ENCODE data around the gene CEMP1.
A peak's percentile ranks its signal among the peaks of the same experiment; 100 is the strongest.

CEMP1 gene

GRCh38 chr16:2518823-2519710, 12.1 kb downstream of the CEMP1 start:
- DNase-seq (ENCODE audit: low read depth): no peak

GRCh38 chr16:2517954-2518605, 13.1 kb downstream of the CEMP1 start:
- no peak for DNase-seq (ENCODE audit: low read depth)

- DNase-seq (ENCODE audit: low read depth): no peak
These were observed 14.6 kb downstream of the CEMP1 start for GRCh38 chr16:2516391-2517240.

GRCh38 chr16:2515180-2515851, 15.9 kb downstream of the CEMP1 start:
- no peak for DNase-seq (ENCODE audit: low read depth)

GRCh38 chr16:2514333-2515179, 16.7 kb downstream of the CEMP1 start:
- peak; percentile 26 for DNase-seq (ENCODE audit: low read depth)

GRCh38 chr16:2513405-2514332, 17.5 kb downstream of the CEMP1 start, which contains the start of gene ATP6V0C:
ATP6V0C (plus strand) TSS chr16:2513952; CDS start chr16:2514104, 152 bp downstream.
- DNase-seq (ENCODE audit: low read depth): peak; percentile 87

- DNase-seq (ENCODE audit: low read depth): no peak
These were observed 18.3 kb downstream of the CEMP1 start for GRCh38 chr16:2512735-2513404.

- no peak for DNase-seq (ENCODE audit: low read depth)
These were observed 19.0 kb downstream of the CEMP1 start for GRCh38 chr16:2511996-2512734.

- DNase-seq (ENCODE audit: low read depth): no peak
These were observed 19.9 kb downstream of the CEMP1 start for GRCh38 chr16:2511128-2511800.

- DNase-seq (ENCODE audit: low read depth): no peak
These were observed 22.3 kb downstream of the CEMP1 start for GRCh38 chr16:2508722-2509400.

GRCh38 chr16:2507665-2508064, 23.5 kb downstream of the CEMP1 start:
- no peak for DNase-seq (ENCODE audit: low read depth)

- no peak for DNase-seq (ENCODE audit: low read depth)
These were observed 24.1 kb downstream of the CEMP1 start for GRCh38 chr16:2507052-2507659.

GRCh38 chr16:2505695-2506094, 25.5 kb downstream of the CEMP1 start:
- no peak for DNase-seq (ENCODE audit: low read depth)

- no peak for DNase-seq (ENCODE audit: low read depth)
These were observed 29.0 kb downstream of the CEMP1 start for GRCh38 chr16:2501946-2502895.

GRCh38 chr16:2500918-2501750, 30.1 kb downstream of the CEMP1 start:
- peak; percentile 73 for DNase-seq (ENCODE audit: low read depth)
